ENCODE measurements around the gene SLC25A47.
A peak's percentile ranks its signal among the peaks of the same experiment; 100 is the strongest.
"Not testable (repeated sequence)": the region's sequence is repeated elsewhere in the genome, so short reads cannot be mapped to it uniquely, and the experiment has no call there.

SLC25A47 gene

DNA sequence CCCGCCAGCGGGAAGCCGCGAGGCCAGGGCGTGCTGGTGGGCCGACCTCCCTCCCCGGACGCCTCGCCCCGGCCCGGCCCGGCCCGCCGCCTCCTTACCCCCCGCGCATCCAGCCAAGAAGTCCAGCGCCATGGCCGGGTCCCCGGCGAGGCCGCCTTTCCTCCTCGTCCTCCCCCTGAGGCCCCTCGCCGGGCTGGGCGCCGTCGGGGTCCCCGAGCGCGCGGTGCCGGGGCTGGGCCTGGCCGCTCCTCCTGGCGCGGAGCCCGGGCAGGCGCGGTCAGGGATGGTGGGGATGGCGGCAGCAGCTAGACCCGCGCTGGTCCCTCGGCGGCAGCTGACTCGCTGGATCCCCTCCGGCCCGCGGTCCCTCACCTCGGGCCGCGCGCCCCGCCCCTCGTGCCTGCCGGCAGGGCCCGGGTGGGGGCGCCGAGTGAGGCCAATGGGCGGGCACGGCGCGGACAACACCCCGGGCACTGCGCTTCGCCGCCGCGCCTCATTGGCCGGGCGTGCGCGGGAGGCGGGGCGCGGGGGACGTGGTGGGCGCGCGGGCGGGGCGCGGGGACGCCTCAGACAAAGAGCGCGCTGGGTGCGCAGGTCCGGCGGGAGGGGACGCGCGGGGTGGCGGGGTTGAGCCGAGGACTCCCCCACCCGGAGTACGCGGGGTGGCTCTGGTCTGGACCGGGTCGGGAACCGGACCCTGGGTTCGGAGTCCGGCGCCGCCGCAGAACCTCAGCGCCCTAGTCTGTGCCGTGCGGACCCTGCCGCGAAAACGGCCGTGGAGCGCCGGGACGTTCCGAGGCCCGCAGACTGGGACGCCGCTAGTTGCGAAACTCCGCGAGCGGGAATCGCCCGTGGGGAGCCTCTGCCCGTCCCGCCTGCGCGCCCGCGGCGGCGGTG is 16.8 kb upstream of the SLC25A47 start, which contains the start of gene SLC25A29:
TSS of gene SLC25A29 (minus strand) at position 344 of the 897 bp plus-strand sequence. CDS start at position 132, 212 bp downstream.
- peak; percentile 81 for DNase-seq

DNA sequence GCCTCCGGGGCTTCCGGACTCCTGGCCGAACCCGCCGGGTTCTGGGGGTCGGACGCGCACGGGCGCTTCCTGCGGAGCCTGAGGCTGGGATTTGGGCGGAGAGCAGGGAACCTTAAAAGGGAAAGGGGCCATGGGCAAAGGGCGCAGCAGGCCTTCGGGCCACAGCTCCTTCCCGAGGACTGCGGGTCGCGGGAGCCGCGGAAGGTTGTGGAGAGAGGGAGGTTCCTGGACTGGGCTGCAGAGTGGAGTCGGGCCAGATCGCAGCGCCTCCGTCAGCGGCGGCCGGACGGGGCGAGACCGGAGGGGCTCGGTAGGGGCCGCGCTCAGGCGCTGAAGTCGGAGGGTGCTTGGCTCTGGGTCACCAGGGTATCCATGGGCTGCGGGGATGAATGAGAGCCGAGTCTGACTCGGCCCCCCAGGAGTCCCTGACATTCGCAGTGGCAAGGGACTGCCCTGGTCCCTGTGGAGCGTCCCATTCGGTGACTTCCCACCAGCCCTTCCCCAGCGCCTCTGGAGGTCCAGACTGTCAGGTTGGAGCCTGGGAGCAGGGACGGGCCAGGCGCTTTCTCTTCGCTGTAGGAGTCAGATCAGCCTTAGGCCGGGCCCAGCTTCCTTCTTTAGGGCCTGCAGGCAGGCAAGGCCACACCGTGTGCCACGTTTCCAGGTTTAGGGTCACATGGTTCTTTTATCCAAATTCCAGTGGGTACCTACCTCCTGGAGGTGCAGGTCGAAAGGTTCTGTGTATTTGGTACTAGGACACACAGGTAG is 16.0 kb upstream of the SLC25A47 start:
- peak; percentile 25 for DNase-seq

DNA sequence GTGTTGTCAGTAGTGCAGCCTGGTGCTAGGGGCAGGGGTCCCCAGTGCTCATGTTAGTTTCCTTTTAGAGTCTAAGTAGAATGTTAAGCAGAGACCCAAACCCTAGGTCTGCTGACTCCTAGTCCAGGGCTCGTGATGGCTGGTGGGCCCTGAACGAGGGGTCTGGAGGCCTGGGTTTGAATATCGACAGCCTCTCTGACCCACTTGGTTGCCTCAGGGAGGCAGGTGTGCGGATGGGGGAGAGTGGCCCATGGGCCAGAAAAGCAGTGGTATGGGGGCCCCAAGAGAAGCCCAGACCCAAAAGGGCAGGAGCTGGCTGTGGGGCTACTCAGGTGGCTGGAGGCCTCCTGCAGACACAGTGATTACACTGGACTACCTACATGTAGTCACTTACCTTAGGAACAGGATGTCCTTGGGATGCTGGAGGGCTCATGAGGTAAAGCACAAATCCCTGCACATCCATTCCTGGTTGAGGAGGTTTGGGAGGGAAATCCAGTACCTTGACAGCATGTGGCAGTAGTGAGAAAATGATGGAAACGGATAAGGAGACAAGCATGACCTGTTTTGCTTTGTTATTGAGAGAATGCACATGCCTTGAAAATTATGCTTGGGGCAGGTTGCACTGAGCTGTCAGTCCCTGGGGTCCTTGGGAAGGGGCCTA is 15.2 kb upstream of the SLC25A47 start:
- DNase-seq = no peak

DNA sequence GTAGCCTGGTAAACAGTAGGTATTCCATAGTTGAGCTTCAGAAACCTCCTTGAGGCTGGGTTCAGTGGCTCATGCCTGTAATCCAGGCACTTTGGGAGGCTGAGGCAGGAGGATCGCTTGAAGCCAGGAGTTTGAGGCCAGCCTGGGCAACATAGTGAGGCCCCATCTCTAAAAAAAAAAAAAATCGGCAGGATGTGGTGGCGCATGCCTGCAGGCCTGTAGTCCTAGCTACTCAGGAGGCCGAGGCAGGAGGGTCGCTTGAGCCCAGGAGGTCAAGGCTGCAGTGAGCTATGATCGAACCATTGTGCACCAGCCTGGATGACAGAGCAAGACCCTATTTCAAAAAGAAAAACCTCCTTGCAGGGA is 14.7 kb upstream of the SLC25A47 start:
- DNase-seq = not testable (repeated sequence)

DNA sequence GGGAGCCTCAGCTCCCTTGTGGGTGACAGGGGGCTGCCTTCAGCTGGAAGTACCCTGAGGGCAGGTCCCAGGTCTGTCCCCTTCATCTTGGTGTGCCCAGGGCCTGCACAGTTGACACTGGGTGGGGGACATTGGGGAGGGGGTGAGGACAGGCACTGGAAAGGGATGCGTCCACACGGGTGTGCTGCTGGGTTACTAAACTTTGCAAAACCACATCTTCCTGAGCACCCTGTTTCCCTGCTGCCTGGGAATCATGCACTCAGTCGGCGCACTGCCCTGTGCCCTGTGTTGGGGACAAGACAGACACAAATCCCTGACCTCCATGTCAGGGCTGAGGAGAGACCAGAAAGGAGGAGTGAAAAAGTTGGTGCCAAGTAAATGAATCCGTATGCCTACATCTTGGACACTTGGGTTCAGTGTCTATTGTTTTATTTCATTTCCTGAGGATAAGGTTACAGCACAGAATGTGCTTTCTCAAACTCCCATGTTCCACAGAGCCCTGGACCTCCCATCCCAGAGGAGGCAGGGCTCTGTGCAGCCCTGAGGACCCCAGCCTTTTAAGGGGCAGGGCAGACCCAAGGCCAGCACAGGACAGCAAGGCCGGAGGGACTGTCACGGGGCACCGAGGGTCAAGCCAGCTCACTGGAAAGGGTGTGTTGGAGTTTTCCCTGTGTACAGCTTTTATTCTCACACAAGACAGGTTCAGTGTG is 14.0 kb upstream of the SLC25A47 start:
- no peak for DNase-seq

DNA sequence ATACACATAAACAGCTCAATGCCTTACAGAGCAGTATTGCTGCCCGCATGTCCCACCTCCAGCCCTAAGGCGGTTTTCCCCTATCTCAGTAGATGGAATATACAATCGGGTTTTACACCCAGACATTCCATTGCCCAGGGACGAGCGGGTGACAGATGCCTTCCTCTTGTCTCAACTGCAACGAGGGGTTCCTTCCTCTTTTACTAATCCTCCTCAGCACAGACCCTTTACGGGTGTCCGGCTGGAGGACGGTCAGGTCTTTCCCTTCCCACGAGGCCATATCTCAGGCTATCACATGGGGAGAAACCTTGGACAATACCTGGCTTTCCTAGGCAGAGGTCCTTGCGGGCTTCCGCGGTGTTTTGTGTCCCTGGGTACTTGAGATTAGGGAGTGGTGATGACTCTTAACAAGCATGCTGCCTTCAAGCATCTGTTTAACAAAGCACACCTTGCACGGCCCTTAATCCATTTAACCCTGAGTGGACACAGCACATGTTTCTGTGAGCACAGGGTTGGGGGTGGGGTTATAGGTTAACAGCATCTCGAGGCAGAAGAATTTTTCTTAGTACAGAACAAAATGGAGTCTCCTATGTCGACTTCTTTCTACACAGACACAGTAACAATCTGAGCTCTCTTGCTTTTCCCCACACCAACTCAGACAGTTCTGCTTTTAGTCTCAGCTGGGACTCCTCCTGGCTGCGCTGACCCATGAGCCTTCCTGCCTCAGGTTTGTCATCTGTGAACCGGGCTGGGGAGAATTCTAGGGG is 10.8 kb upstream of the SLC25A47 start:
- DNase-seq = not testable (repeated sequence)

DNA sequence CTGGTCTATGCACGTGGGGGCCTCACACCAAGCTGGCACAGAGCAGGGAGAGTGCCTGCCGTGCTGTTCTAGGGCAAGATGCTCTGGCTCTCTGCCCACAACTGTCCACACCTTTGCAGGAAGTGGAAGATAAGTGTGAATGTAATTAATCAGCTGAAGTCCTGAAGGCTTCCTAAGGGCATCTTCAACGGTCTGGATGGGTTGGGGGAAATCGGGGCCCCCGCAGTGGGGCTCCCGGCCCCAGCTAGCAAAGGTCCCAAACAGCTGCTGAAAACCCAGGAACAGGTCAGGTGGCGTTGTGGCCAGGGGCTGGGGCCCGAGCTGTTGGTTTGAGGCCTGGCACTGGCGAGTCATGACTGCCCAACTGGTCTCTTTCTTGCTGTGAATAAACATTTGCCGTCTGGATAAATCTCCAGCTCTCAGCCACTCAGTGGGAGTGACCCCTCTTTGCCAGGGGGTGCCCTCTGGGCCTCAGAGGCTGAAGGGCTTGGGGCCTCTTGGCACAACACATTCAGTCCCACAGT is 10.2 kb upstream of the SLC25A47 start:
- no peak for DNase-seq

DNA sequence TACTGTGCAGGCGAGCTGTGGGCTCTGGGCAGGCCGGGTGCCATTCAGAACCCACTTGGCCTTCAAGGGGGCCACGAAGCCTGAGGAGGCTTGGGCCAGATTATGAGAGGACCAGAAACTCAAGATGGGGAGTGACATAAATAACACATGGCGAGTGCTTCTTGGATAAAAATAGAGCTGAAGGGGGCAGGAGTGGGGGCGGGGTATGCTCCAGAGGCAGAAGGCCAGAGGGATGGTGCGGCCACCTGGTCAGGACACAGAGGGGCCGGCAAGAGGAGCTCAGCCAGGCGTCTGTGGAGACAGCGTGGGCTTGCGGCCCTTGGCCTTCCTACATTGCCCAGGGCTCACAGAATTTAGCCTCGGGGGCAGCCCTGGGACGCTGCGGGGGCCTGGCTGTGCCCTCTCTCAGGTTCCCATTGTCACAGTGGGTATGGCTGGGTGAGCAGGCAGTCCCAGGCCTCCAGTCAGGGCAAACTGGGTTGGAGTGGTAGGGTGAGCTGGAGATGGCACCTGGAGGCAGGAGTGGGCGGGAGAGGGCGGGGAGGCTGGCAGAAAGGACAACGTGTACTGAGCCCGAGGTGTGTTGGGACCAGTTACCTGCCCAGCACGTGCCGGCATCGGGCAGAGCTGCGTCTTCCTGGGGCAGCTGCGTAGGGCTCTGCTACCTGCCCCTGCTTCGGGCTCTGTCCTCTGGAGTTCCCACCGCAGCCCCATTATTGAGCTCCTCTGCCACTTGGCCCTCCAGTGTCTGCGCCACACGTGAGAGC is 9.5 kb upstream of the SLC25A47 start:
- DNase-seq = no peak

DNA sequence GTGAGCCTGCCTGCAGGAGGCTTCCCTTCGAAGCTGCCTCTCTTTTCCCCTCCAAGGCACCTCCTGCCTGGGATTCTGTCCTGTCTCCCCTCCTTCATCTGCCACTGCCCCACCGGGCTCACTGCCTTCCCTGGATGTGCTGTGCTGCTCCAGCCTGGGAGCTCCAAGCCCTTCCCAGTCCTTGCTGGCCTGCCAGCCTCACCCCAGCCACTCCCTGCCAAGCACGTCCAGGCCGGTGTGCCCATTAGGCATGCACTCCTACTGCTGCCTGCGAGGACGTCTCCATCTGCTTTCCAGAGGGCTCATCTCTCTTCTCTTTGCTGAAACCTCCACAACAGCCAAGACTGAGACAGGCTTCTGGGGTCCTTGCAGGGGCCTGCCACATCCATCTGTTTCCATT is 8.4 kb upstream of the SLC25A47 start:
- no peak for DNase-seq

DNA sequence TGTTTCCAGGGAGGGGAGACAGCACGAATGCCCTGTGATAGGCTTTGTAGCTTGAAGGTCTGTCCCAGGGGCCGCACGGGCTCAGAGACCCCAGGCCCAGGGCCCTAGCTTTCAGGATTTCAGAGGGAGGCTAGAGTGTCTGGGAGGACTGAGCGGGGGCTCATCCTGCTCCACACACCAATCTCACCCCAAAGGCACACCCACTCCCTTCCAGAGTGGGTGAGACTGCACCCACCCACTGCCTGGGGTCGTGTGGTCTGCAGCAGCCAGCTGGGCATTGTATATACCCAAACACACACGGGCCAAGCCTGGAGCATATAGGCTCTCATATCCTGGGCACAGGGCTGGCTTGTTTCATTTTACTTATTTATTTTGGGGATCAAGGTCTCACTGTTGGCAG is 5.8 kb upstream of the SLC25A47 start:
- DNase-seq = no peak

DNA sequence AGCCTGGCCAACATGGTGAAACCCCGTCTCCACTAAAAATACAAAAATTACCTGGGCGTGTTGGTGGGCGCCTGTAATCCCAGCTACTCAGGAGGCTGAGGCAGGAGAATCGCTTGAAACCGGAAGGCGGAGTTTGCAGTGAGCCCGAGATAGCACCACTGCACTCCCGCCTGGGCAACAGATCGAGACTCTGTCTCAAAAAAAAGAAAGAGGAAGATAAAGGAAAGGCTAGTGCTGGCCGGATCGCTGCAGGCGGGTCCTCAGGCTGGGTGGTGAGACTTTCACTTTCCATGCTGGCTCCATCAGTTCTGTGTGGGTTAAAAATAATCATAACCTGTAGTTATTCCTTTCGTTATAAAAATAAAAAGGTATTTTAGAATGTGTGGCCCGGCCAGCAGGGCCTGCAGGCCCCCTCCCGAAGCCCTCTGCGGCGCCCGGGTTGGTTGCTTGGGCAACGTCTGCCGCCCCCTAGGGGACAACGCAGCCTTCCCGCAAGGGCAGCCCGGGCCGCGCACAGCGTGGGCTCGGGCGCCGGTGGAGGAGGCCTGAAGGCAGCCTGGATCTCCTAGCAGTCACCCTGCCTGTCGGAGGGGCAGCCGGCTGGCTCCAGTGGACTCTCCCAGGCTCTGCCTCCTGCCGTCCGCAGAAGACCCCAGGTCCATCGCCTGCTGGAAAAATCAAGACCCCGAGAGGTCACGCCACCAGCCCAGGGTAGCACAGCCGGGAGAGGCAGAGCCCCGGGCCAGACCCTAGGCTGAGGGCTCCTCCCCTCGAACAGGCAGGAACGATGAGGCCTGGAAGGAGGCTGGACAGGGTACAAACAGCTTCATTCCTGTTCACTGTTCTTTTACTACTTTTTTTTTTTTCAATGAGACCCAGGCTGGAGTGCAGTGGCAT is 5.0 kb upstream of the SLC25A47 start:
- peak; percentile 80 for DNase-seq

DNA sequence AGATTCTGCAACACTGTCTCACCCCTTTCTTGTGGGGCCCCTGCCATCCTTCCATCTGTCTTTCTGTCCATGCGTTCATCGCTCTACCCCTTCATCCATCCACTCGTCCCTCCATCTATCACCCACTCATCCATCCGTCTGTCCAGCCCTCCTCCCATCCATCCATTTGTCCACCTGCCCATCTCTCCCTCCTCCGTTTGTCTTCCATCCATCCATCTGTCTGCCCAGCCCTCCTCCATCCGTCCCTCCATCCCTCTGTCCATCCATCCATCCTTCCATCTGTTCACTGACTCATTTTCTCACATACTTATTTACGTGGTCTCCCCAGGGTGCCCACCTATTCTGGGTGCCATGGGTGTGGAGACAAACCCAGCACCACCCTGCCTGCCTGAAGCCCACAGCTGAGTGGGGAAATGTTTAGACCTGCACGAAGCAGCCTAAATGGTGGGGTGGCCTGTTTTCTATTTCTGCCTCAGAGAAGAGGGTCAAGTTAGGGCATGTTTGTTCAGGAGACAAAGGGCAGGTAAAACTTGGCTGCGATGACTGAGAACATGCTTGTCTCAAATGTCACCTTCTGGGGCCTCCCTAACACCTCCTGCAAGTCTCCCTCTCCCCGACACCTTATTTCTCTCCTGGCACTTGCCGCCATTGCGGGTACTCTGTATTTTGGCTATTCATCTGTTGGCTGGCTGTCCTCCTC is 2.8 kb upstream of the SLC25A47 start:
- DNase-seq = no peak

DNA sequence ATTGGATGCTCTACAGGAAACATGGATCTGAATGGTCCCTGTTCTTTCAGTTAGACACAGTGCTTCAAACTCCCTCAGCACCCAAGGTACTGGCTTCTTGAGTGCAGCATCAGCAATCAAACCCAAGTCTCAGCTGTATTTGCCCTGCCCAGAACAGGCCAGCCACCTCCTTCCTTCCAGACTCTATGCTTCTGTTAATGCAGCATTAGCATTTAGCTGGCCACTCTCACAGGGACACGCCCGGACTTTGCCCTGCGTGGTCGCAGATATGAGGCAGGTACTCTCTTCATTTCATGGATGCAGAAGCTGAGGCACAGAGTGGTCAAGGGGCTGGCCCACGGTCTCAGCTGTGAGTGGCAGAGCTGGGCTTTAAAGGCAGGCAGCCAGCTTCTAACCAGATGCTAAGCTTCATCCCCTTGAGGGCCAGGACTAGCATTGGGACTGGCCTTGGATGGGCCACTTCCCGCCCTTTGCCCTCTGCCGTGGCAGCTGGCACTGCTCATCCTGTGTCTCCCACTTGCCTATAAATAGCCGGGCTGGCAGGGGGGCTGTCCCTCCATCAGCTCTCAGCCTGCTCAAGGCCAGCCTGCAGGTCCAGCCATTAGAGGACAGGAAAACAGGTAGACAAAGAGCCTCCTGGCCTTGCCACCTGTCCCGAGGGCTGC is 1.5 kb upstream of the SLC25A47 start:
- DNase-seq = no peak

DNA sequence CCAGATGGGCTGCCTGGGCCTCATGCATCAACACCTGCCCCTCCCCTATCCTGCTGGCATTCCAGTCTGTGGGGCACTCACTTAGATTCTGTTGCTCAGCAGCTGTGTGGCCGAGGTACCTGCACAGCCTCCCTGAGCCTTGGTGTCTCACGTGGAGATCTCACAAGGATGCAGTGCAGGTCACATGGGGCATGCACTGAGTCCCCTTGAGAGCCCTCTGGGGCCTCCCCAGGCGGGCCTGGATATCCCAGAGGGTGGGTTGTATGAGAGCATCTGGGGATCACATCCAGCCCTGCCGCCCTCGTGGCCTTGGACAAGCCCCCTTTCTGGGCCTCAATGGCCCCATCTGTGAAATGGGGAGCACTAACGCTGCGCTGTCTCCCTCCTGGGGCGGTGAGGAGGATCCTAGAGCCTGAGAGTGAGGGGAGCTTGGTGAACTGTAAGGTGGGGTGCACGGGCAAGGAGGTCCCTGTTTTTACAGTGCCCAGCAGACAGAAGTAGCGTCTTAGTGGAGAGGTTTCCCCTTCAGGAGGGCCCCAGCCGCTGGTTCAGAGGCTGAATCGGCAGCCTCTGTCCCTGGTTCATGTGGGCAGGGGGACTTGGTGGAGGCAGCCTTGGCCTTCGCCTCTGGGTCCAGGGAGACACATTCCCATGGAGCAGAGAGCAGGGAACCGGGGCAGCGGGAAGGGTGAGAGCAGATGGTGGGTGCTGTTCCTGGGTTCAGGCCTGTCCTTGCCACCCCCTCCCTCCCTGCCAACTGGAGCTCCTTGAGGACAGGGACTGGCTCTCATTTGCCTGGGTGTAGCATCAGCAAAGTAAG is 791 bp upstream of the SLC25A47 start:
- DNase-seq = no peak

DNA sequence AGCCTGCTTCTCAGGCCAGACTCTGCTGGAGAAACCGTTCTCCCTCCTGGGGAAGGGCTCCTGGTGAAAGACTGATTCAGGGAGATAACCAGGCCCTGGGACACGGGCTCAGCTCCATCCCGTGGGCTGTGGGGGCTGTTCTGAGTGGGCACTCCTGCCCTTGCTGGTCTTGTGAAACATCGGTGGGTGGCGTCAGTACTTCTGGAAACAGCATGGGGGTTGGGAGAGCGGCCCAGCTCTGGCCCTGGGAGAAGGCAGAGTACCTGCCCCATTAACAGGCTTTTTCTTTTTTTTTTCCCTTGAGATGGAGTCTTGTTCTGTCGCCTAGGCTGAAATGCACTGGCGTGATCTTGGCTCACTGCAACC is 786 bp downstream of the SLC25A47 start:
- DNase-seq = no peak

DNA sequence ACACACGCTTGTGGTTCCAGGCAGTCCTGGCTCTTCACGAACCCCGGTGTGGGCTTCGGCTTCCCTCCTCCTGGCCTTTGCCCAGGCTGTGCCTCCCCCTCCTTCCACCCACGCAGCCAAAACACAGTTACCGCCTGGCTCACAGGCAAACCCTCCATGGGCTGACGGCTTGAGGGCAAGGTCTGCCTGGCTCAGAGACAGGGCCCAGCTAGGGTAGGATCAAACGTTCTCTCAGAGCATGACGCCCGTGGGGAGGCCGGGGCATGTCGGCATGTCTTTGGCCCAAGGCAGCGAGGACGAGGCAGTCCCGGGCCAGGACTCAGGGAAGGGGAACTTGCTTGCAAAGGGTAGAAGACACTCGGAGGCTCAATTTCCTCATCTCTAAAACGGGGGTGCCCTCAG is 2.1 kb downstream of the SLC25A47 start:
- no peak for DNase-seq

DNA sequence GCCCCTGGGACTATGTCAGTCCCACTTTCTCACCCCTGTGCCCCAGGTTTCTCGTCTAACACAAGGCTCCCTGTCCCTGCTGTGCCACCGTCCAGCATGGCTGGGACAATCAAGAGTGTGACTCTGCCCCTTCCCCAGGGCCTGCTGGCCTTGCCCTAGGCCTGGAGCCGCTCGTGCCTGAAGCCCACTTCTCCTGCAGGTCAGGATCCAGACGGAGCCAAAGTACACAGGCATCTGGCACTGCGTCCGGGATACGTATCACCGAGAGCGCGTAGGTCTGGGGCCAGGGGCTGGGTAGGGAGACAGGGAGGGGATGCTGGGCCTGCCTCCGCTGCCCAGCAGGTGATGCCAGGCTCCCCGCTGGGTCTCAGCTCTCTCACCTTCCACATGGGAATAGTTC is 2.8 kb downstream of the SLC25A47 start:
- no peak for DNase-seq

DNA sequence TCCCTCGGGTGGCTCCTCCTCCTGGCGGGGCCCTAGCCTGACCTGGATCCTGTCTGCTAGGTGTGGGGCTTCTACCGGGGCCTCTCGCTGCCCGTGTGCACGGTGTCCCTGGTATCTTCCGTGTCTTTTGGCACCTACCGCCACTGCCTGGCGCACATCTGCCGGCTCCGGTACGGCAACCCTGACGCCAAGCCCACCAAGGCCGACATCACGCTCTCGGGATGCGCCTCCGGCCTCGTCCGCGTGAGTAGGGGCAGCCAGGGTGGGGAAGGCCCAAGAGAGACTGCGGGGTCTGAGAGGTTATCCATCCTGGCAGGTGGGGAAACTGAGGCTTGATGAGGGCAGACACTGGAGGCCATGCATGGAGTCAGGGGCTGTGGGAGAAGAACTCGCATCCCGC is 4.0 kb downstream of the SLC25A47 start:
- DNase-seq = no peak

All from activated T-cell treated with anti-CD3 and anti-CD28 coated beads, Interleukin-2, amount 50 U/mL, for 1 hour (primary cell).